ENCODE results near the gene LIMK1.
A peak's percentile ranks its signal among the peaks of the same experiment; 100 is the strongest.

LIMK1 gene

DNA sequence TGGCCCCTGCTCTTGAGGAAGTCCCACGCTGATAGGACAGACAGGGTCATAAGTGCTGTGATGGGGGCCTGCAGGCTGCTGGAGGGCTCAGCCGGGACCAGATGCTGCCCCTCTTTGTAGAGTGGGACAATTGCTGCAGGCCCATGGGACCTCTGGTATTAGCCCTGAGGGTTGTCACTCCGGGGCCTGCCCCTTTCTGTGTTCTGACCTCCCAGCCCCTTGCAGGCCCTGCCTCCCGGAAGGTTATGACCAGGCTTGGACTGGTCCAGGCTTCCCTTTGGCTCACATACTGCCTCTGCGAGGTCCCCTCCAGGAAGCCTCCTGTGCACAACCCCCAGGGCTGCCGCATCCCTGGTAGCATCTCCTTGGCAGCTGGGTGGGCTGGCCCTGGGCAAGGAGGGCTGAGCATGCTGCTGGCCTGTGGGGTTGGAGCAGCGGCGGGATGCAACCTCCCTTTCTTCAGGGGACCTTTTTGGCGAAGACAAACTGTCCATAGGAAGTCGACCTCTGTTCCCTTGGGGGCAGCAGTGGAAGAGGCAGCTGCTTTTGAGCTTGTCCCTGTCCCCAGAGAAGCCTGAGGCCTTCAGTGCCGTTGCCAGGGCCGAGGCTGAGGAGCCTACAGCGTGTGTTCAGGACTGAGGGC is 8.8 kb downstream of the LIMK1 start:
- H3K4me3 ChIP-seq (ENCODE audit: low read depth, low read length) = peak overlapping the region; percentile 57
- no peak for DNase-seq (ENCODE audit: low read depth)
- TF ChIP-seq CTCF (IDR thresholded peaks at IDR 0.05; ENCODE audit: low read depth, low read length) = no peak
- no peak for TF ChIP-seq MYC (IDR thresholded peaks at IDR 0.05; ENCODE audit: low read depth, low read length)
- TF ChIP-seq, protein P1, sequence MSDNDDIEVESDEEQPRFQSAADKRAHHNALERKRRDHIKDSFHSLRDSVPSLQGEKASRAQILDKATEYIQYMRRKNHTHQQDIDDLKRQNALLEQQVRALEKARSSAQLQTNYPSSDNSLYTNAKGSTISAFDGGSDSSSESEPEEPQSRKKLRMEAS (IDR thresholded peaks at IDR 0.05; ENCODE audit: low read depth, low read length) = no peak
- no peak for TF ChIP-seq POLR2A (IDR thresholded peaks at IDR 0.05; ENCODE audit: extremely low read depth, insufficient read length)

DNA sequence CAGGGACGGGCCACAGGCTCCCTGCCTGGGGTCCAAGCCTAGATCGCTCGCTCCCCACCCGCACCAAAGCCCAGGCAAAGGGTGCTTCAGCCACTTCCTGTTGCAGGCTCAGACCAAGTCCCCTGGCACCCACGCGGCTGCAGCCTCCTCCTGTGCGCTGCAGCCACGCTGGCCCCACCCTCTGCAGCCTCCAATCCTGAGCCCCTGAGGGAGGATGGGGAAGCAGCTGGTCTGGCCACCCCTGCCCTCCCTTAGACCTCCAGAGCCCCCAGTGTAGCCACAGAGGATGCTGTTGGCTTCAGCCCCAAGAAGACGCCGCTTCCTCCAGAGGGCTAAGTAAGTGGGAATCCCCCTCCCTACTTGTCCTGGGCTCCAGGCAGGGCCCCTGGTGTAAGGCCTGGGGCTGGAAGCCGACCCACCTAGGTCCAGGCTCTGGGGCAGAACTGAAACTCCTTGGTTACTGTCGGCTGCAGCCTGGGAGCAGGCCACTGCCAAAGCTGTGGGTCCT is 9.4 kb downstream of the LIMK1 start:
- peak overlapping the region; percentile 57 for H3K4me3 ChIP-seq (ENCODE audit: low read depth, low read length)
- DNase-seq (ENCODE audit: low read depth) = peak; percentile 94
- peak; percentile 87 for TF ChIP-seq MYC (IDR thresholded peaks at IDR 0.05; ENCODE audit: low read depth, low read length)
- TF ChIP-seq, protein P1 (IDR thresholded peaks at IDR 0.05; ENCODE audit: low read depth, low read length) = peak; percentile 89
- no peak for TF ChIP-seq POLR2A (IDR thresholded peaks at IDR 0.05; ENCODE audit: extremely low read depth, insufficient read length)
- no peak for TF ChIP-seq CTCF (IDR thresholded peaks at IDR 0.05; ENCODE audit: low read depth, low read length)

DNA sequence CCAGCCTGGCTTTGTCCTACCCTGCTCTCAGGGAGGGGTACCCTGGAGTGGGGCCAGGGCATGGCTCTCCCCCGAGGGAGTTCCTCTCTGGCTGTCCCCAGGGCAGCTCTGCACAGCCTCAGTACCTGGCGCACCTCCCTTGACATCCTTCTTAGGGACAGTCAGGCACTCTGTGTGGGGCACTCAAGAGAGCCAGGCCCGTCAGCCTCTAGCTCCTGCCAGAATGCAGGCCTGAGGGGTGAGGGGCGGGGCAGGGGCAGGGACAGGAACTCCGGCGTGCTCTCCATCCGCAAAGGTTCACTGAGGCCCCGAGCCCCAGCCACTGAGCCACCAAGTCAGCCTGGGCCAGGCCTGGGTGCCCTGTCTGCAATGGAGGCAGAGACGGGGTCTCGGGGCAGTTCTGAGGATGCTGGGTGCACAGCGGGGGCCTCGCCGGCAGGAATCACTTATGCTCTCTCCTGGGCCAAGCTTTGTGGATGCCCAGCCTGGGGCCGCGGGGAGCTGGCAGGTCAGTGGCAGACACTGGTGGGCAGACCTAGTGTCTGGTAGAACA is 10.1 kb downstream of the LIMK1 start:
- TF ChIP-seq, protein P1 (IDR thresholded peaks at IDR 0.05; ENCODE audit: low read depth, low read length) = 0 out of 2 replicates have a peak, but pooled peaks have one; percentile 13
- TF ChIP-seq POLR2A (IDR thresholded peaks at IDR 0.05; ENCODE audit: extremely low read depth, insufficient read length) (no peak), MYC (IDR thresholded peaks at IDR 0.05; ENCODE audit: low read depth, low read length) (0 out of 2 replicates have a peak, but pooled peaks have one; percentile 21)
- DNase-seq (ENCODE audit: low read depth) = no peak
- peak overlapping the region; percentile 64 for H3K4me3 ChIP-seq (ENCODE audit: low read depth, low read length)

DNA sequence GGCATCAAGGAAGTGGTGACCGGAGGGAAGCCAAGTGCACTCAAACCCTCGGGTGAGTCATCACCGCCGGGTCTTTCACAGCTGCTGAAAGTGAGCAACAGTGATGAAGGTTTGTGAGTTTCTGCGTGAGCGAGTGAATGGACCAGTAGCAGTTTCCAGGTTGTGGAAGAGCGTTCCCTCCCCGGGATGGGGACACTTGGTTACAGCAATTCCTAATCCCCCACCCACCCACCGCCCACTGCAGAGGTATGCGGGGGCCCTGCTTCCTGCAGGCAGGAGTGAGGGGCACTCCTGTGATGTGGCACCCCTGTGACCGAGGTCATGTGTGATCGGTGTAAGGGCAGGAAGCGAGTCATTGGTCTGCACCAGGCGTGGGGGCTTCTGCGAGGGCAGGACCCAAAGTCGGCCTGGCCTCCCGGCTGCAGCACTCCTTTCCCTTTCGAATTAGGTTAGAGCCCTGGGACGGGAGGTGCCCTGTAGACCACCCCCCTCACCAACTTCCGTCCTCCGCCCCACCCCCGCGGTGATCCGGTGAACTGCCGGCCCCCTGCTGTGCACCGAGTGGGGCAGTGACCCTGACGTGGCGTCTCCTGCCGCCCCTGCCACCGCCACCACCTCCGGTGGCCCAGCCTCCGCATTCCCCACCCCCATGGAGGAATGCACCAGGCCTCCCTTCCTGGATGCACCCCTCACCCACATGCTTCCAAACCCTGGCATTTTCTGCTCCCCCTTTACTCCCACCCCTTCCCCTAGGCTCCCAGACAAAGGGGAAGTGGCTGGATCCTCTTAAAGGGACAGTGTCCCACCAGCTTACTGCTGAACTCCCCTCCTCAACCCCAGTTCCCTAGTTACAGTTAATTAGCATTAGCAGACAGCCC is 10.9 kb downstream of the LIMK1 start:
- DNase-seq (ENCODE audit: low read depth) = peak; percentile 96
- H3K4me3 ChIP-seq (ENCODE audit: low read depth, low read length) = peak overlapping the region; percentile 64
- peak; percentile 74 for TF ChIP-seq MYC (IDR thresholded peaks at IDR 0.05; ENCODE audit: low read depth, low read length)
- TF ChIP-seq CTCF (IDR thresholded peaks at IDR 0.05; ENCODE audit: low read depth, low read length) = no peak
- TF ChIP-seq, protein P1 (IDR thresholded peaks at IDR 0.05; ENCODE audit: low read depth, low read length) = peak; percentile 63; the same call in 1 of the 2 replicates
- TF ChIP-seq POLR2A (IDR thresholded peaks at IDR 0.05; ENCODE audit: extremely low read depth, insufficient read length) = no peak

- DNase-seq (ENCODE audit: low read depth) = no peak
- no peak for TF ChIP-seq MYC (IDR thresholded peaks at IDR 0.05; ENCODE audit: low read depth, low read length)
- no peak for TF ChIP-seq CTCF (IDR thresholded peaks at IDR 0.05; ENCODE audit: low read depth, low read length)
- TF ChIP-seq, protein P1 (IDR thresholded peaks at IDR 0.05; ENCODE audit: low read depth, low read length) = no peak
- no peak for TF ChIP-seq POLR2A (IDR thresholded peaks at IDR 0.05; ENCODE audit: extremely low read depth, insufficient read length)
- H3K4me3 ChIP-seq (ENCODE audit: low read depth, low read length) = peak overlapping the region; percentile 64
Measured at GRCh38 chr7:74095135-74095534, 11.5 kb downstream of the LIMK1 start.

Measured in NB4 (cell line).